ENCODE results near the gene CCDC71L.

CCDC71L gene

GRCh38 chr7:106626376-106627164, 34.4 kb downstream of the CCDC71L start:
- FAIRE-seq, result no peak
- no peak for TF ChIP-seq CTCF (IDR thresholded peaks at IDR 0.05; ENCODE audit: insufficient read depth, missing control alignments)
- DNase-seq (ENCODE audit: insufficient read length, low spot score), result no peak

- DNase-seq (ENCODE audit: insufficient read length, low spot score) (no peak), FAIRE-seq (no peak)
- TF ChIP-seq CTCF (IDR thresholded peaks at IDR 0.05; ENCODE audit: insufficient read depth, missing control alignments), result no peak
These were observed 35.2 kb downstream of the CCDC71L start for GRCh38 chr7:106625678-106626301.

- DNase-seq (ENCODE audit: insufficient read length, low spot score), result no peak
- TF ChIP-seq CTCF (IDR thresholded peaks at IDR 0.05; ENCODE audit: insufficient read depth, missing control alignments), result no peak
- FAIRE-seq, result no peak
These were observed 37.1 kb downstream of the CCDC71L start for GRCh38 chr7:106623853-106624252.

- no peak for FAIRE-seq
These were observed 37.7 kb downstream of the CCDC71L start for GRCh38 chr7:106623315-106623660.

GRCh38 chr7:106622654-106623314, 38.2 kb downstream of the CCDC71L start:
- no peak for TF ChIP-seq CTCF (IDR thresholded peaks at IDR 0.05; ENCODE audit: insufficient read depth, missing control alignments)
- DNase-seq (ENCODE audit: insufficient read length, low spot score), result no peak

More at GRCh38 chr7:106623315-106623660, 37.7 kb downstream of the CCDC71L start:
- no peak for DNase-seq (ENCODE audit: insufficient read length, low spot score)
- TF ChIP-seq CTCF (IDR thresholded peaks at IDR 0.05; ENCODE audit: insufficient read depth, missing control alignments), result no peak

GRCh38 chr7:106621393-106622132, 39.4 kb downstream of the CCDC71L start:
- no peak for FAIRE-seq
- no peak for DNase-seq (ENCODE audit: insufficient read length, low spot score)
- TF ChIP-seq CTCF (IDR thresholded peaks at IDR 0.05; ENCODE audit: insufficient read depth, missing control alignments), result no peak

More at GRCh38 chr7:106622654-106623314, 38.2 kb downstream of the CCDC71L start:
- no peak for FAIRE-seq
